HFF-Myc (cell line): ENCODE data around the gene MAP3K13.

Source experiments
- DNase-seq: peaks from one replicate; pipeline ENCODE4 v3.0.0-alpha.2; 2011; ENCODE audit warnings: low read depth; ENCODE audit errors: extremely low read depth
- H3K4me3 ChIP-seq: replicated peaks from 2 replicates; pipeline ENCODE4 v1.5.1; 2011; ENCODE audit warnings: low read depth, mild to moderate bottlenecking, control low read depth, low read length
- CTCF ChIP-seq: IDR thresholded peaks from 2 replicates; pipeline ENCODE4 v1.5.1; 2012; ENCODE audit warnings: mild to moderate bottlenecking, low read depth, low read length, control low read depth; ENCODE audit errors: missing control alignments

The MAP3K13 gene

GRCh38 chr3:185420762-185421161, 57.8 kb downstream of the MAP3K13 start:
- no peak for TF ChIP-seq CTCF
- DNase-seq, result no peak

DNA sequence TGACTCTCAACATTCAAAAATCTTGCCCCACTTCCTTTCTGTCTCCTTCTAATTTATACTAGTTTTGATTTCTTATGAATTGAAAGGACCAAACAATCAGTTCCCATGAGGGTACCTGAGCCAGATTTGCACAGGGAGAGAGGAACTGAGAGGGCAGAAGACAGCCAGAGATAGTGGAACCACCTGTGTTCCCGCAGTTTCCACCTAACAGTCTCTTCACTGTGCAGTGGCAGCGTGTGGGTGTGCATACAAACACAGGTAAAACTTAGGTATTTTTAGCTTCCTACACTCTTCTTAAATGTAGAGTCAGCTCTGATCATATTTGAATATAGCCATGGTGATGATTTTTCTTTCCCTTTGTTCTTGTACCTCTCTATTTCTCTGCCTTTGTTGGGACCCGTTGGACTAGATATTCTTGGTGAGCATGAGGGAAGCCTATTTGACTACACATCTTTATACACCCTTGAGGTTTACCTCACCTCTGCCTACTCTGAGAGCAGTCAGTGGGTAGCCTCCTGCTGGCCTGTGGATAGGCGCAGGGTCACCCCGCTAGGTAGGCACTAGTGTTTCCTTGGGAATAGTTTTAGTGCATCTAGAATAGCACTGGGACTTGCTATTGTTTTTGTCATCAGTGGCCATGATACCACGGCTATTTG, 58.8 kb downstream of the MAP3K13 start:
- H3K4me3 ChIP-seq, result no peak overlapping the region
- TF ChIP-seq CTCF, result no peak
- no peak for DNase-seq

More at GRCh38 chr3:185420762-185421161, 57.8 kb downstream of the MAP3K13 start:
- no peak overlapping the region for H3K4me3 ChIP-seq

DNA sequence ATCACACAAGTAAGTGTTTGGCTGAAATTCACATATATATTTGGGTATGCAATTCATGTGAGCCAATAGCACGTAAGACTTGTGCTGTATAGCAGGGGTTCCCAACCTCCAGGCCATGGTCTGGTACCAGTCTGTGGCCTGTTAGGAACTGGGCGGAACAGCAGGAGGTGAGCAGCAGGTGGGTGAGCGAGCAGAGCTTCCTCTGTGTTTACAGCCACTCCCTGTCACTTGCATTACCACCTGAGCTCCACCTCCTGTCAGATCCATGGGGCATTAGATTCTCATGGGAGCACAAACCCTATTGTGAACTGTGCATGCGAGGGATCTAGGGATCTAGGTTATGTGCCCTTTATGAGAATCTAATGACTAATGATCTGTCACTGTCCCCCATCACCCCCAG, 59.7 kb downstream of the MAP3K13 start:
- TF ChIP-seq CTCF, result no peak
- H3K4me3 ChIP-seq, result no peak overlapping the region
- no peak for DNase-seq

DNA sequence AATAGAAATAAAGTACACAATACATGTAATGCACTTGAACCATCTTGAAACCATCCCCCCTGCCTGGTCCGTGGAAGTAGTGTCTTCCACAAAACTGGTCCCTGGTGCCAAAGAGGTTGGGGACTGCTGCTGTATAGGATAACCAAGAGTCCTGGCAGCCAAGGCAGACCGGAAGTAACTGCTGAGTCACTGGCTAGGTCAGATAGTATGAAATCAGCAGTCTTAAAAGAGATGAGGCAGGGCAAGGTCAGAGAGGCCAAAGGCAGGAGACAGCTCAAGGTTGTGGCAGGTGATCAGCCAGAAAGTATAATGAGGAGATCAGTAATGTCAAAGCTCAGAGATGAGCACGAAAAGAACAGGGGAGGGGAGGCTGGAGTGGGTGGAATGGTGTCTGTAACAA, 60.2 kb downstream of the MAP3K13 start:
- no peak for TF ChIP-seq CTCF
- DNase-seq, result no peak
- H3K4me3 ChIP-seq, result no peak overlapping the region

GRCh38 chr3:185424435-185424834, 61.5 kb downstream of the MAP3K13 start:
- no peak for TF ChIP-seq CTCF
- no peak for DNase-seq
- no peak overlapping the region for H3K4me3 ChIP-seq

DNA sequence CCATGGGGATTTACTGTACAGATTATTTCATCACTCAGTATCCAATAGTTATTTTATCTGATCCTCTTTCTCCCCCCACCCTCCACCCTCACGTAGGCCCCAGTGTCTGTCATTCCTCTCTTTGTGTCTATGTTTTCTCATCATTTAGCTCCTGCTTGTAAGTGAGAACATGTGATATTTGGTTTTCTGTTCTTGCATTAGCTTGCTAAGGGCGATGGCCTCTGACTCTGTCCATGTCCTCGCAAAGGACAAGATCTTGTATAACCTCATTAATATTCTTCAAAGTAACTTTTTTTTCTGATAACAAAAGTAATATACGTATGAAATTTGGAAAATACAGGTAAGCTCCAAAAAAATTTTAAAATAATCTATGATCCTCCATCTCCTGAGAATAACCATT, 67.4 kb downstream of the MAP3K13 start:
- DNase-seq, result no peak
- TF ChIP-seq CTCF, result no peak
- no peak overlapping the region for H3K4me3 ChIP-seq

DNA sequence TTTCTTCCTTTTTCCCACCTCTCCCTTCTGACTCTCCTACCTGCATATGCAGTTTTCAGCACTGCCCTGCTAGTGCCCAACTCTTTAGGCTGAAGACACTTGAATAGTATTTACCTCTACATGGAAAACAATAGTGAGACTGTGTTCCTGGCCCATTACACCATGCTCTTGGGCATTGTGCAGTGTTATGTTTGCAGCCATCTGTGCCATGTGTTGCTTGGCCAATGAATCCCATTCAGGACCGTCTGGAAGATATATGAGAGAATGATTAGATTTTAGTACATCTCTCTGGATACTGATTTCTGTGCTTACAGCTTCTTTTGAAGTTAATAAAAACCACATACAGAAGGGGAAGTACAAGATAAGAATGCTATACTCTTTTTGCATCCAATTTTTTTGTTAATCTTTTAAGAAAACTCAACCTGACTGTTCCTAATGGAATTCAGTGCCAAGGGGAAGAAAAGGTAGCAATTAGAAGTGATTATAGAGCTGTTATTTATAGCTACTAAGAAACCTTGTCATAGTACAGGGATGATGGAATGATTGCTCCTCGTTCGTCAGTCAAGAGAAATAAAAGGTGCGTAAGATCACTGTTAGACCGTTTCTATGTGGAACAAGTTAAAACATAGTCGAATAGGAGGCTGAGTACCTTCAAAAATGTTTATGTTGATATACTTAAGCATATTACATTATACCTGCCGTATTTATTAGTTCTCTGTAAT, 77.0 kb downstream of the MAP3K13 start:
- DNase-seq, result no peak

More for the DNA sequence above, 77.0 kb downstream of the MAP3K13 start:
- TF ChIP-seq CTCF, result no peak
- no peak overlapping the region for H3K4me3 ChIP-seq
